Stimulated activated CD4-positive, alpha-beta T cell treated with anti-CD3 and anti-CD28 coated beads, Interleukin-12 subunit alpha, Interleukin-12 subunit beta, amount 100 ng/mL, for 24 hours (primary cell): Measurements from ENCODE around the gene SNAPIN.

Source experiments
- DNase-seq, 2 experiments: peaks; one replicate each; pipeline ENCODE4 v3.0.0-alpha.2; 2020; ENCODE audit warnings: low read depth in 2 of 2

The SNAPIN gene

GRCh38 chr1:153658400-153659174 lies at the start of gene SNAPIN:
SNAPIN (plus strand) TSS chr1:153658703; CDS start chr1:153658744, 41 bp downstream.
- DNase-seq = peak; percentile 78 to 88

- no peak for DNase-seq
These were observed 49.5 kb upstream of the SNAPIN start for GRCh38 chr1:153608742-153609584.

GRCh38 chr1:153609585-153609907 lies 49.0 kb upstream of the SNAPIN start:
- DNase-seq = no peak

GRCh38 chr1:153610334-153610733 lies 48.2 kb upstream of the SNAPIN start:
- DNase-seq = no peak

- no peak for DNase-seq
These were observed 47.6 kb upstream of the SNAPIN start for GRCh38 chr1:153610811-153611301.

- no peak for DNase-seq
These were observed 47.1 kb upstream of the SNAPIN start for GRCh38 chr1:153611356-153611755.

GRCh38 chr1:153612111-153612754 lies 46.3 kb upstream of the SNAPIN start:
- DNase-seq = no peak

- no peak for DNase-seq
These were observed 45.7 kb upstream of the SNAPIN start, which contains the start of gene S100A16 for GRCh38 chr1:153612755-153613331. S100A16 (minus strand) TSS chr1:153613137; CDS start chr1:153608151, 4,986 bp downstream.

GRCh38 chr1:153613406-153613805 lies 45.1 kb upstream of the SNAPIN start:
- no peak for DNase-seq

GRCh38 chr1:153614189-153614900 lies 44.2 kb upstream of the SNAPIN start:
- no peak for DNase-seq

- no peak for DNase-seq
These were observed 43.6 kb upstream of the SNAPIN start for GRCh38 chr1:153614906-153615305.

- no peak for DNase-seq
These were observed 43.1 kb upstream of the SNAPIN start for GRCh38 chr1:153615406-153615805.

GRCh38 chr1:153616144-153616916 lies 42.2 kb upstream of the SNAPIN start, which contains the start of gene S100A14:
S100A14 (minus strand) TSS chr1:153616325; CDS start chr1:153615858, 467 bp downstream.
- no peak for DNase-seq

GRCh38 chr1:153616917-153617311 lies 41.6 kb upstream of the SNAPIN start:
- no peak for DNase-seq

GRCh38 chr1:153617663-153618062 lies 40.8 kb upstream of the SNAPIN start:
- DNase-seq = no peak

GRCh38 chr1:153619171-153619570 lies 39.3 kb upstream of the SNAPIN start:
- DNase-seq = no peak

- no peak for DNase-seq
These were observed 35.4 kb upstream of the SNAPIN start for GRCh38 chr1:153623101-153623500.

GRCh38 chr1:153624965-153625611 lies 33.4 kb upstream of the SNAPIN start:
- DNase-seq = no peak

- DNase-seq = no peak
These were observed 32.0 kb upstream of the SNAPIN start for GRCh38 chr1:153626477-153626903.
